ENCODE data around the gene FAM174C.

DNA sequence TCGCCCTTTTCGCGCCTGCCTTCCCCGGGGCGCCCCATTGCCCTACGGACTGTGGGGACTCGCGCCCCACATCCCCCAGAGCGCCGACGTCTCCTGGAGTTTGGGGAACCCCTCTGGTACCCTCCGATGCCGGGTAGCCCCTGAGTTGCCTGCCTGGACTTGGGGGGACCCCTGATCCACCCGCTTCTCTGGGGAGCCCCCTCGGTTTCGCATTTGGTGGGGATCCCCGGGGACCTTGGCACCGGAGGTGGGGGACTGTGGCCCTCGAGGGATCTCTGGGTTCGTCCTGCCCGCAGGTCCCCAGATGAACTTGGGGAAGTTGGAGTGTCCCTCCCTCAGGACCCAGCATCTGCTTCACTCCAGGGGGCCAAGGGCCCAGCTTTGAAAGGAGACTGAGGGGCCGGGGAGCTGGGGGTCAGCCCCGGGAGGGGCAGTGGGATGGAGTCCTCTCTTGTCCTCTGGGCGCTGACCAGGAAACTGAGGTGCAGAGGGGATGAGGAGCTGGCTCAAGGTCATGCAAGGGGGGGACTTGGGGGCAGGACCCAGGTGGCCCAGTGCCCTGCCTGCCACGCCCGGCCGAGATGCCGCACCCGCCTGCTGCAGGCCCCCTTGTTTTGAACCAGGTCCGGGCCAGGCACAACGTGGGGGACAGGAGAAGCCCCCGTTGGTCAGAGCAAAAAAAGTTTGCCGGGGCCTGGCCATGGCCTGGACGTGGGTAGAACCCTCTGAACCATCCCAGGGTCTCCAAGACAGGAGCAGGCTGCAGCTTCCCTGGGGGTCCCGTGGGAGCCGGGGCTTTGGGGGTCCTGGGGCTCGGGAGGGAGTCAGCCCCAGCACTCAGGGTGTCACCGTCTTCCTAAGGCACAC is 11.4 kb downstream of the FAM174C start:
- TF ChIP-seq, protein P1, sequence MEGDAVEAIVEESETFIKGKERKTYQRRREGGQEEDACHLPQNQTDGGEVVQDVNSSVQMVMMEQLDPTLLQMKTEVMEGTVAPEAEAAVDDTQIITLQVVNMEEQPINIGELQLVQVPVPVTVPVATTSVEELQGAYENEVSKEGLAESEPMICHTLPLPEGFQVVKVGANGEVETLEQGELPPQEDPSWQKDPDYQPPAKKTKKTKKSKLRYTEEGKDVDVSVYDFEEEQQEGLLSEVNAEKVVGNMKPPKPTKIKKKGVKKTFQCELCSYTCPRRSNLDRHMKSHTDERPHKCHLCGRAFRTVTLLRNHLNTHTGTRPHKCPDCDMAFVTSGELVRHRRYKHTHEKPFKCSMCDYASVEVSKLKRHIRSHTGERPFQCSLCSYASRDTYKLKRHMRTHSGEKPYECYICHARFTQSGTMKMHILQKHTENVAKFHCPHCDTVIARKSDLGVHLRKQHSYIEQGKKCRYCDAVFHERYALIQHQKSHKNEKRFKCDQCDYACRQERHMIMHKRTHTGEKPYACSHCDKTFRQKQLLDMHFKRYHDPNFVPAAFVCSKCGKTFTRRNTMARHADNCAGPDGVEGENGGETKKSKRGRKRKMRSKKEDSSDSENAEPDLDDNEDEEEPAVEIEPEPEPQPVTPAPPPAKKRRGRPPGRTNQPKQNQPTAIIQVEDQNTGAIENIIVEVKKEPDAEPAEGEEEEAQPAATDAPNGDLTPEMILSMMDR (IDR thresholded peaks at IDR 0.05): no peak
- TF ChIP-seq POLR2A (IDR thresholded peaks at IDR 0.05) (no peak), POLR2AphosphoS5 (IDR thresholded peaks at IDR 0.05) (no peak), EP300 (IDR thresholded peaks at IDR 0.05) (no peak)
